ENCODE results near the gene COL7A1.
A peak's percentile ranks its signal among the peaks of the same experiment; 100 is the strongest.

The COL7A1 gene

GRCh38 chr3:48591886-48592518 is 3.1 kb downstream of the COL7A1 start:
- no peak for DNase-seq (ENCODE audit: low read depth)

GRCh38 chr3:48591436-48591835 is 3.7 kb downstream of the COL7A1 start:
- no peak for DNase-seq (ENCODE audit: low read depth)

GRCh38 chr3:48588230-48588629 is 6.9 kb downstream of the COL7A1 start:
- no peak for DNase-seq (ENCODE audit: low read depth)

- DNase-seq (ENCODE audit: low read depth) = no peak
These were observed 7.4 kb downstream of the COL7A1 start for GRCh38 chr3:48587686-48588085.

DNA sequence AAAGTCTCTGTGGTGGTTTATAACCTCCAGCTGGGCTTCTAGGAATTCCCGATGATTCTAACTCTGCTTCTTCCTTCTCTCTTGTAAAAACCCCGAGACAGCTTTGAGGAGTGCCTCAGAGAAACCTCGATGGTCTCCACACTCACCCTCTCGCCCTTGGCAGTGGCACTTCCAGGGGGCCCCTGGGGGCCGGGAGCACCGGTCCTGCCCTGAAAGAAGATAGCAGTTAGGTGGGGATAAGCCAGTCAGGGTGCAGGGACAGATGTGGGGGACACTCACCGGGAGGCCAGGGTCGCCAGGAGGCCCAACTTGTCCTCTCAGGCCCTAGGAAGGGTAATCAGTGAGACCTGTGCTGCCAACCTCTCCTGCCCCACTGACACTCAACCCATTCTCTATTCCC is 9.7 kb downstream of the COL7A1 start:
- DNase-seq (ENCODE audit: low read depth) = no peak

DNA sequence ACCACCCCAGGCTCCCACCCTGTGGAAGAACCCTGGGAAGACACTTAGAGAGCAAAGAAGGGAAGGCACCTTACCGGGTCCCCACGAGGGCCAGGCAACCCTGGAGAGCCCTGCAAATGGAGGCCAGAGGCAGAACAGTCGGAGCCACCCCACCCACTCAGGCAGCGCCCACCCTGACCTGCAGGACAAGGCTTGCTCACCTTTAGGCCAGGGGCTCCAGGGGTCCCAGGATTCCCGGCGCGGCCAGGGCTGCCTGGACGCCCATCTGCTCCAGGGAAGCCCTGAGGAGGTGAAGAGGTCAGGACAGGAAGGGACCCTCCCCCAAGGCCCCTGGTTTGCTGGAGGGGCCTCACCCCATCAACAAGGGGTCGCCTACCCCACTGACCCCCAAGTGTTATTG is 10.3 kb downstream of the COL7A1 start:
- no peak for DNase-seq (ENCODE audit: low read depth)

DNA sequence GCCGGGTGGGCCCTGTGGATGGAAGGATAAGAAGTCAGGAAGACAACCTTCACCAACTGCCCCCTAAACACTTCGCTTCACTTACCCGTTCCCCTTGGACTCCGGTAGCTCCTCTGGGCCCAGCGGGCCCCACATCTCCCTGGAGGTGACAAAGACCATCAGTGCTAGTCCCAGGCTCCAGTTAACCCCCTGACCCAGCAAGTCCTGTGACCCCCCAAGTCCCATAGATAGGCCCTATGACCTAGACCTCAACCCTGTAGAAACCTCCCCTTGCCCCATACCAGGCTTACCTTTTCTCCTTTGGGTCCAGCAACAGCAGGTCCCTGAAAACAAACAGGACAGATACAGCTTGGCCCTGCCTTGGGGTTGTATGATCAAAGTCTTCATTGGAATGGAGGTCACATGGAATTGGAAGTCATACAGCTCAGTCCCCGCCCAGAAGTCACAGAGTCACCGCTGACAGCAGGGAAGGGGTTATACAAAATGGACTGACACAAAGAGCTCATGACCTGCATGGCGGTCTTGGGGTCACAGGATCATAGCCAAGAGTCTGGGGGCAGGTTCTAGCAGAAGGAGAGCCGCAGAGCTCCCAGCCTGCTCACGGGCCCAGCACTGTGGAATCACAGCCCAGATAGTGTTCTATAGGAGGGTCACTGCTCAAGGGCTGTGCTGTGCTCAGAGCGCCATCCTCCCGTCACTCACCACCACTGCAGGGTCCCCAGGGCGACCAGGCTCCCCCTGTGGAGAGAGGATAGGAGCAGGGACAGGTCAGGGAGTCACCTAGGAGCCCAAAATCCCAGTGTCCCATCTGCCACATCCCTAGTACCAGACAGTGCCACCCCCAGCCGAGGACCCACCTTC is 13.3 kb downstream of the COL7A1 start:
- DNase-seq (ENCODE audit: low read depth) = no peak

GRCh38 chr3:48576647-48577046 is 18.5 kb downstream of the COL7A1 start:
- DNase-seq (ENCODE audit: low read depth) = no peak

DNA sequence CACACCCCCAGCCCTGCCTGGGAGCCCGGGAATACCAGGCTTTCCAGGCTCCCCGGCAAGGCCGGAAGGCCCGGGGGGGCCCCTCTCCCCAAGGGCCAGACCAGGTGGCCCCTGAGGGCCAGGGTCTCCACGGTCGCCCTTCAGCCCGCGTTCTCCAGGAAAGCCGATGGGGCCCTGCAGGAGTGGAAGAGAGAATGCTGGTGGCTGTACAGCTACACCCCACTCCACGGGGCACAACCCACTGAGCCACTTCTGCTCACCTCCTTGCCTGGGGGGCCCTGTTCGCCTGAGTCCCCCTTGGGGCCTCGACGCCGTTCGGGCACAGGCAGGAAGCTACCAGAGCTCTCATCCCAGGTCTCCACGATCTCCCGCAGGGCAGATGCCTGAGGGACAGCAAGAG is 19.8 kb downstream of the COL7A1 start:
- no peak for DNase-seq (ENCODE audit: low read depth)

DNA sequence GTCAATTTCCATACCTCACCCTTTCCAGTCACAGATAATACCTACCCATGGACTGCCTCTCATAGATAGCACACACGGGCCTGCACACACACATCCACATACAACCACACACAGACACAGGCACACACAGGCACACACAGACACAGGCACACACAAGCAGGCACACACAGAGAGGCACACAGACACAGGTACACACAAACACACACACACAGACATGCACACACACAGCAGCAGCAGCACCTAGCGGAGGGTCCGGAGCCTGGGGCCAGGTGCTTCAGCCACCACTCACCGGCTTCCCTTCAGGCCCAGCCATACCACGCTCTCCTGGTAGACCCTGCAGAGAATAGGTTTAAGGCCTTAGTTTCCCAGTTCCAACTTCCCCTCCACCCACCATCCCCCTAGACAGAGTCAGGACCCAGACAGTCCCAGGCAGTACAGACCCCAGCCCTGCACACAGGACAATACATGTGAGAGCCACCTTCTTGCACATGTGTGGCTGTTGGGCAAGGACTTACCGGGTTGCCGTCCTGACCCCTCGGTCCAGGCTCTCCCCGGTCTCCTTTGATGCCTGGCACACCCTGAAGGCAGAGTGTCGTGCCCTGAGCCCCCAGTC is 21.1 kb downstream of the COL7A1 start:
- no peak for DNase-seq (ENCODE audit: low read depth)

DNA sequence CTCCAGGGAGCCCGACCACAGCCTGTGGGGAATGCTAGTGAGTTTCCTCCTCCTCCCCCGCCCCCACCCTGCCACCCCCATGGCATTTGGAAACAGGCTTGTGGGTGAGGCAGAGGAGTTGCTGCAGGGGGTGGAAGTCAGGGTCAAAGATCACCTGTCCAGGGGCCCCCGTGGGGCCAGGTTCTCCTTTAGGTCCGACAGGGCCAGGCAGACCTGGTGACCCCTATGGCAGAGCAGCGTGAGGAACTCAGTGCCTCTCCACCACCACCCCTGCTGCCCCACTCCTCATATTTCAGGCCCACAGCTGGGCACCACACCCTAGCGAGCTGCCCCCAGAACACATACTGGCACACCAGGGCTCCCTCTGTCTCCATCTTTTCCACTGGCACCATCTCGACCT is 22.6 kb downstream of the COL7A1 start:
- DNase-seq (ENCODE audit: low read depth) = no peak

- no peak for DNase-seq (ENCODE audit: low read depth)
These were observed 23.2 kb downstream of the COL7A1 start for GRCh38 chr3:48571938-48572337.

DNA sequence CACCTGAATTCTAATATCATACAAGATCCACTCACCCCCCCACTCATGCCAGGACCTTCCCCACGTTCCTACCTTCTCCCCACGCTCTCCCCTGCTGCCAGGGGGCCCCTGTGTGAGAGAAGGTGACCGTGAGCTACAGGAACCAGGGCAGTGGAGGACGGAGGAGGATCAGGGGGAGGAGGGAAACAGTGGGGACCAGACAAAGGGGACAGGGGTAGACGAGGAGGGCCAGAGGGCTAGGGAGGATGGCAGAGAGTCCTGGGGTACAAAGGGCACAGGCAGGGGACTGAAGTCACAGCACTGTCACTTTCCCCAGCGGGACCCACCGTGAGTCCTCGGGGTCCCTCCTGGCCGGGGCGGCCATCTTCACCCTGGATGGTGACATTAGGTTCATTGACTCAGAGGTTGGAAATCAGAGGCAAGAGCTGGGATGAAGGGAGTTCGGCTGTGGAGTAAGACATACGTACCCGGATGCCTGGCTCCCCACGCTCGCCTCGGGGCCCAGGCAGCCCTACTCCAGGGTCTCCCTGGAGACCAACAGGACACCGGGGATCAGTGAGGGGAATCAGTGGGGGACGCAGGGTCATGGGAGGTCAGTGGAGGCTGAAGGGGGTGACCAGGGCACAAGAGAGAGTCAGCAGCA is 25.2 kb downstream of the COL7A1 start:
- DNase-seq (ENCODE audit: low read depth) = no peak

- DNase-seq (ENCODE audit: low read depth) = no peak
These were observed 25.7 kb downstream of the COL7A1 start for GRCh38 chr3:48569400-48569799.

DNA sequence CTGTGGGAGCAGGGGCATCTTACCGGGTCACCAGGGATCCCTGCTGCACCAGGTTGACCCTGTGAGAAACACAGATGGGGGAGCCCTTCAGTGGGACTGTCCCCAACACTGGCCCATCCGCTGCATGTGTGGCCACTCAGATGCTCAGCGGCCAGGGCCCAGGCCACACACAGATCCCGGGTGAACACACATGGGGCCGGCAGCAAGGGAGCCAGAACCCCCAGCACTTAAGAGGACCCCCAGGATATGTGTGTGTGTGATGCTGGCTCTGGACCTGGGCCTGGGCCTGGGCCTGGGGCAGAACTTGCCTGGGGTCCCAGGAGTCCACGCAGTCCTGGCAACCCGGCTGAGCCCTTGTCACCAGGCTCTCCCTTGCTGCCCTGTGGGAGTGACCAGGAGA is 26.7 kb downstream of the COL7A1 start:
- no peak for DNase-seq (ENCODE audit: low read depth)

- no peak for DNase-seq (ENCODE audit: low read depth)
These were observed 27.6 kb downstream of the COL7A1 start for GRCh38 chr3:48567500-48567899.

DNA sequence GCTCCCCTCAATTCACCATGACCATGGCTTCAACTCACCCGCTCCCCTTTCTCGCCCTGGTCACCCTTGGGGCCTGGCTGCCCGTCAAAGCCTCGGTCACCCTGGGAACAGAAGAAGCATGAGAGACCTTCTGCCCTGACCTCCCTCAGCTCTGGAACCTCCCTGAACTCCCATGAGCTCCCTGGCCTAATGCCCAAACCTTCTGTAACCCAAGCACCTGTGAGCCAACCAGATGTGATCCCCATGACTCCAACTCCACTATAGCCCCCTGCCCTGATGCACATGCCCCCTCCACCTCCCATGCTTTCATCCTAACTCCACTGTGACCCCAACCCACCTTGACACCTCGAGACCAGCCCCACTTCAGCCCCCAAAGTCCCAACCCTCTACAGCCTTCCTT is 28.0 kb downstream of the COL7A1 start:
- no peak for DNase-seq (ENCODE audit: low read depth)

GRCh38 chr3:48566401-48566760 is 28.7 kb downstream of the COL7A1 start:
- no peak for DNase-seq (ENCODE audit: low read depth)

GRCh38 chr3:48565591-48566400 is 29.3 kb downstream of the COL7A1 start:
- peak; percentile 63 for DNase-seq (ENCODE audit: low read depth)

DNA sequence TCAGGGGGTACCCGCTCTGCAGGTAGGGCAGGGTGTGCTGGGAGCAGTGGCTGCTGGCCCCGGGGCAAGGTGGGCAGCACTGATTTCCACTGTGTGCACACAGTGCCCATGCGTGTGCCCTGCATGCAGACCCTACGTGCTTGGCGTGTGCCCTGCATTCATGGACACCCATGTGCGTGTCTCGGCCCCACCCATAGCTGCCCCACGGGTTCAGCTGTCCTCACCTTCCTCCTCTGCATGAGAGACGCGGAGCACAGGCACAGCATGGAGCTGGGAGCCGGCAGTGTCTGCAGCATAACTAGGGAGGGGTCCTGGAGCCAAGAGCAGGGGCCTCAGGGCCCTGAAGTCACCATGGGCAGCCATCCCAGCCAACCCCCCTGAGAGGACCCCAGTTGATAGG is 29.9 kb downstream of the COL7A1 start:
- no peak for DNase-seq (ENCODE audit: low read depth)

GRCh38 chr3:48564667-48565066 is 30.5 kb downstream of the COL7A1 start:
- no peak for DNase-seq (ENCODE audit: low read depth)

- DNase-seq (ENCODE audit: low read depth) = peak; percentile 72
These were observed 31.1 kb downstream of the COL7A1 start for GRCh38 chr3:48564022-48564421.
